AG08395 (cell line): ENCODE results near the gene COL9A1.

Source experiments
- DNase-seq: peaks from one replicate; pipeline ENCODE4 v3.0.0; 2012; ENCODE audit warnings: mixed read lengths, low spot score

The COL9A1 gene

GRCh38 chr6:70286905-70287304 is 16.0 kb downstream of the COL9A1 start:
- DNase-seq = no peak

- no peak for DNase-seq
These were observed 17.7 kb downstream of the COL9A1 start for GRCh38 chr6:70285201-70285600.

GRCh38 chr6:70282919-70283461 is 19.9 kb downstream of the COL9A1 start:
- DNase-seq = no peak

DNA sequence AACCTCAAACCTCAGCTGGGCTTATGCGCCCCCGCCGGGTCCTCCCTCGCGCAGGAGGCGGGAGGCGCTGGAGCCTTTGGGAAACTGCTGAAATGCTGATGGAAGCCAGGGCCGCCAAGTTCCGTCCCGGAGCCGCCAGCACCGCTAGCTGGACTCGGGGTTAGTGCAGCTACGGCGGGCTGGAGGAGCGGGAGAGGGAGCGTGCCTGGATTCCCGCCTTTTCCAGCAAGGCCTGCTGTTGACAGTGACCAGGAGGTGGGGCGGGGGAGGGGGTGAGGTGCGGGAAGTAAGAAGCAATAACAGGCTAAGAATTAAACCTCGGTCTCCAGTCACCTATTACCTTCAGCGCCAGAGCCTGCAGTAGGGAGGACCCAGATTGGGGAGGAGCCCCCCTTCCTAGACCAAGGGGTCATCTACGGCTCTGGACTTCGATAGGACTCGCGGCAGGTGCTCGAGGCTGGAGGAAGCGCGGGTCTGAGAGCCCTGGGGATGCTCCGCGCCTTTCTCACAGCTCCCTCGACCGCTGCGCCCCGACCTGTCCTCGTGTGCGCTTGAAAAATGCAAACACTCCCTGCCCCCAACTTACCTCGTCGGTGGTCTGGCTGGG is 20.5 kb downstream of the COL9A1 start:
- no peak for DNase-seq

GRCh38 chr6:70281923-70282311 is 21.0 kb downstream of the COL9A1 start:
- DNase-seq = no peak

- DNase-seq = no peak
These were observed 22.5 kb downstream of the COL9A1 start for GRCh38 chr6:70280400-70280853.

DNA sequence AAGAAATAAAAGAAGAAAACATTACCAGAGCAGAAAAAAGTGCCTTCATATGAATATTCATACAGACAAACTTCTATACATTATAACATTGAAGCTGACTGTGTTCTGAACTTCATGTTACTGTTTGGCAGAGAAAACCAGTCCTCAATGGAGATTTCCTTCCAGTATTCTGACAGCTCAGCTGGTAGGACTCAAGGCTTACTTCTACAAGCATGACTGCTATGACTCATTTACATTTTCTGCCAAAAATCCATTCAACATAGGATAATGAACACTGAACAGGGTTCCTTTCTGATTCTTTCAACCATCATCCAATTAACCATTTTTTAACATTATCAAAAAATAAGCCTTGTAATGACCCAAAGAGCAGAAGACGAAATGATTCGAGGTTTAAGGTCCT is 25.4 kb downstream of the COL9A1 start:
- DNase-seq = no peak

GRCh38 chr6:70274338-70274737 is 28.5 kb downstream of the COL9A1 start:
- no peak for DNase-seq

- DNase-seq = no peak
These were observed 30.8 kb downstream of the COL9A1 start for GRCh38 chr6:70272071-70272470.

GRCh38 chr6:70270287-70271005 is 32.4 kb downstream of the COL9A1 start:
- no peak for DNase-seq

DNA sequence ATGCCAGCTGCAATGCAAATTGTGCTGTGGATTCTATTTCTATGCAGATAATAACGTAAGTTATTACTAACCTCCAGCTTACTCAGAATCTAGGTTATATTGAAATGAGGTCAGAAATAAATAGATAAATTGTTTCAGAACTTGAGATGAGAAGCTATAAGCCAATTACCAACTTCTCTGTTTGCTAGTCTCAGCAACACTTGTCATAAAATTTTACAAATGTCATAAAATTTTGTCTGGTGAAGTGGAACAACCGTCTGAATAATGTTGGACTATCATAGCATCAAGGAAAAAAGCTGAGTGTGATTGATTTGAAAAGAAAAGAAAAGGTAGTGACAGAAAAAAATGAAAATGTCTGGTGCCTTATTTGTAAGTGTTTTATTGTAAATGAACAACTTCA is 36.7 kb downstream of the COL9A1 start:
- no peak for DNase-seq

GRCh38 chr6:70264306-70264705 is 38.6 kb downstream of the COL9A1 start:
- no peak for DNase-seq

DNA sequence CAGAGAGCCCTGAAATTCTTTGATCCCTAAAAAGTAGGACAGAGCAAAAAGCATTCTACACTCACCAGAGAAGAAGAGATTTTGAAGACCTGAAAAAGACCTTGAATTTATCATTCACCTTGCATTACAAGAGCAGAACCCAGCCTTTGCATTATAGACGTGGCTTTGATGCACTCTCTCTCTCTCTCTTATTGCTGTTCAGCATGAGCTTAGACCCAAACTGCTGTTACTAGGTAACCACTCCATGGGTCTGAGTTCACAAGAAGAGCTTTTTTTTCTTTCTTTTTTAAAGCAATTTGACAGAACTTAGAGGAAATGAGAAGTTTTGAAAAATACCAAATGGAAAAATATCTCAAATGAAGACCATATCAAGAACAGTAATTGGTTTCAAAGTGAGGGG is 44.4 kb downstream of the COL9A1 start:
- DNase-seq = no peak

DNA sequence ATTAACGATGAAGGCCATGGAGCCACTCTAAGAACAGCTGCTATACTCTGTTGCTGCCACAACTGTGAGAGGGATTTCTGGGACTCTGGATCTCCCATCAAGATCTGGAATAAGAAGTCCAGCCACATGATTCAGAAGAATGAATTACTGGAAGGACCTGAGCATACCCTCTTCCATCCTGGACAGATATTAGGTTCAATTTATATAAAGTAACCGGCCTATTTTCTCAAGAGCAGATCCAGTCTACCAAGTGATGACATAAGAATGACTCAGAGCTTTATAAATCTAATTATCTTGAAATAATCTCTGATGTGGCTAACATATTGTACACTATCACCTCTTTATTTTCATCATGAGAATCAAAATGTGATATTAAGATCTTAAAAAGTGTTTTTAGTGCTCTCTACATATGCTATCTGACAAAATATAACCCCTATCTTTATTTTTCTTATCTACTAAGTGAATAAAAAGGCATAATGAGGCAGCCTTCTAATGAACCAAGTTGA is 45.1 kb downstream of the COL9A1 start:
- DNase-seq = no peak

DNA sequence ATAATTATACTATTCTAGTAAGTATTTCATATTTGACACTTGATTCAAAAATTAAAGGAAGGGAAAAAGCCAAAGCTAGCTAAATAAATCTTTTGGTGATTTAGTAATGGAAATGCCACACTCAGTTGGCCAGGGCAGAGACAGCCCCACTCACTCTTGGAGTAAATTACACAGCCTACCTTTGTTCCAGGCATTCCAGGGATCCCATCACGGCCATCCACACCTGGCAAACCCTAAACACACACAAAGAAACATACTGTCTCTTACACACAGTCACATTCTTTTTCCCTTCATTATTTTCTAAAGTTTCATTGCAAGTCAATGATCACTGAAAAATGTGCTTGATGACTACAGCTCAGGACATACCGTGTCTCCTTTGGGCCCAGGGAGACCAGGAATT is 48.1 kb downstream of the COL9A1 start:
- no peak for DNase-seq

DNA sequence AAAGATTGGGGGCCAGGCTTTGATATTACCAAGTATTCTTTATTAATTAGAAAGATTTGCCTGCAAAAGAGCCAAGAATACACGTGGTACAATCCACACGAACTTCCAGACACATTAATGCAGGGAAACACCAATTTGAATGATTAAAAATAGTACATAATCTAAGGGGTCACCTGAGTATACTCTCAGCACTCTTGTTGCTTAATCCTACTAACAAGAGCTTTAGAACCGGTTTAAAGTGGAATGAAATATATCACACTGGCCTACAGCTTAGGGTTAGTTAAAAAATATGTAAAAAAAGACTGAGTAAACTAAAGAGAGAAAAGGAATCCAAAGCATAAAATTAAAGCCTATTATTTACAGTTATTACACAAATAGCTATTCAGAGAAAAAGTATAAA is 49.0 kb downstream of the COL9A1 start:
- DNase-seq = no peak

DNA sequence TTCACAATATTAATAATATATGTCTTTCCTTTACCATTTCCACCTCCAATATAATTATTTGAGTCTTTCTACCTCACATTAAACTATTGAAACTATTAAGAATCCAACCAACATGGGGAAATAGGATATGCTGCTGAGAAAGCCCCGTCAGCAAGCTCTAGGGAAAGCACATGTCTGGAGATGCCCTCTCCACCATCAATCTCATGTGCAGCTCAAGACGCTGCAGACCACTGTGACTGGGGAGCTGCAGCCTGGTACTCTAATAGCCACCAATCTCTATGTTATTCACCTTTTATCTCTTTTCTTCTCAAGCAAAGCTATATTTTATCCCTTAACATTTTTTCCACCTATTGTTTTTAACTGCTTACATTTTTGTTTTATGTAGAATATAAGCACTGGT is 50.3 kb downstream of the COL9A1 start:
- no peak for DNase-seq

DNA sequence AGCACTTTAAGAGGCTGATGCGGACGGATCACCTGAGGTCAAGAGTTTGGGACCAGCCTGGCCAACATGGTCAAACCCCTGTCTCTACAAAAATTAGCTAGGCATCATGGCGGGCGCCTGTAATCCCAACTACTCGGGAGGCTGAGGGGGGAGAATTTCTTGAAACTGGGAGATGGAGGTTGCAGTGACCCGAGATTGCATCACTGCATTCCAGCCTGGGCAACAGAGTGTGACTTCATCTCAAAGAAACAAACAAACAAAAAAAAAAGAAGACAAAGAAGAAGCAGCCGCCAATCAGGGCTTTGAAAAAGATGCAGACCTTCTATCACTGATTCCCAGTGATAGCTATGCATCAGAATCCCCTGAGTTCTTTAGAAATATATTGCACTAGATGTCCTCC is 56.8 kb downstream of the COL9A1 start:
- no peak for DNase-seq

DNA sequence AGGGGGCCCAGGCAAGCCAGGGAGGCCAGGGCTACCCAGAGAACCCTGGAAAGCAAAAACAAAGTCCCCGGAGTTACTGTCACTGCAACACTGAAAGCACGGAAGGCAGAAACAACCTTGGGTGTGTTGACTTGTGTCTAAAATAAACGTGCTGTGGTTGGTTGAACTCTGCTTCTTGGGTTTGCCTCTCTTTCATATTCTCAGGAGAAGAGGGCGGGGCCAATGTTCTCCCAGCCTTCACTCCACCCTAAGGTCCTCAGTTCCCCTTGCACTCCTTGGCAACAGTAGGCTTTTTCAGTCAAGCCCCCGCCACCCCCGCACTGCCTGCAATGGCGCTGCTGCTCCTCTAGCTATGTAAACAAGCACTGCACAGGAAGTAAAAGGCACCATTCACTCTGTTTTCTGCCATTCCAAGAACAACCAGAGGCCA is 60.9 kb downstream of the COL9A1 start:
- no peak for DNase-seq

- DNase-seq = no peak
These were observed 61.9 kb downstream of the COL9A1 start for GRCh38 chr6:70241031-70241430.

GRCh38 chr6:70236343-70236742 is 66.5 kb downstream of the COL9A1 start:
- DNase-seq = no peak

- DNase-seq = no peak
These were observed 68.2 kb downstream of the COL9A1 start for GRCh38 chr6:70234561-70235236.

GRCh38 chr6:70231311-70231710 is 71.6 kb downstream of the COL9A1 start:
- no peak for DNase-seq
